HCT116 (cell line): Measurements from ENCODE around the gene NR2F2. TPM values are rescaled to one million over a fixed set of nuclear protein-coding genes. Genes with fewer than 3 reads are reported as not detected.
A peak's percentile ranks its signal among the peaks of the same experiment; 100 is the strongest.

Experiments
- ATAC-seq: fragments of 200-7000 bp; cut with Tn5 transposase; 2 replicates; pipeline ENCODE4 v1.9.1; 2020; ENCODE audit warnings: mild to moderate bottlenecking, moderate library complexity
- BruUV-seq: library from RNA; stranded (reverse); fragments of 400-500 nt; replicated peaks from 2 replicates; lab custom pipeline; 2021; lab: Mats Ljungman, UMichigan
- CTCF ChIA-PET: fragments of 300-600 bp; sonication (Branson Sonifier 250); formaldehyde crosslinking; loops from one replicate; lab custom pipeline; 2021; ENCODE audit warnings: antibody characterized with exemption; lab: Charles Lee
- POLR2A ChIA-PET: fragments of 300-600, 350-600 bp; sonication (Branson Sonifier 250); formaldehyde crosslinking; loops from one replicate; lab custom pipeline; 2021; ENCODE audit warnings: antibody characterized with exemption; lab: Charles Lee
- RAD21 ChIA-PET, 2 experiments: fragments of 300-600 bp; sonication (Branson Sonifier 250); formaldehyde crosslinking; loops; one replicate each; lab custom pipeline; 2023; ENCODE audit warnings: low total read pairs in 2 of 2; ENCODE audit not compliant: uncharacterized antibody in 2 of 2, unreplicated experiment in 2 of 2, low non-redundant PET in 1 of 2; lab: Charles Lee
- DNase-seq: peaks from one replicate; pipeline ENCODE4 v3.0.0-alpha.2; 2010; ENCODE audit warnings: low read depth, low spot score
- H2AFZ ChIP-seq: fragments of 200-600 bp; shearing (Covaris generic), sonication (generic); 2 replicates; pipeline ENCODE4 v1.6.1; 2017; ENCODE audit warnings: low read depth, mixed run types, mixed read lengths, antibody characterized with exemption, low read length; ENCODE audit not compliant: poor library complexity, severe bottlenecking
- H3K27ac ChIP-seq: 2 replicates; pipeline ENCODE4 v1.5.1; 2012; ENCODE audit warnings: low read depth, low read length
- H3K27me3 ChIP-seq: fragments of 200-600 bp; sonication (generic); 2 replicates; pipeline ENCODE4 v1.6.1; 2016; ENCODE audit warnings: mixed run types, low read length, mixed read lengths; ENCODE audit not compliant: insufficient read depth
- H3K36me3 ChIP-seq, 2 experiments: fragments of 200-500 bp in 1 of 2; fragments of 200-600 bp in 1 of 2; sonication (Bioruptor generic) in 1 of 2; sonication (generic) in 1 of 2; 2 replicates each; pipeline versions ENCODE4 v1.5.1 to v1.6.1; 2014 to 2016; ENCODE audit warnings: low read length in 2 of 2, inconsistent platforms in 1 of 2, mixed read lengths in 1 of 2, mixed run types in 1 of 2; ENCODE audit not compliant: insufficient read depth in 2 of 2, control insufficient read depth in 1 of 2
- H3K4me1 ChIP-seq, 2 experiments: fragments of 200-600 bp in 1 of 2; sonication (generic) in 1 of 2; 2 replicates each; pipeline versions ENCODE4 v1.5.1 to v1.6.1; 2012 to 2017; ENCODE audit warnings: low read length in 2 of 2, inconsistent platforms in 1 of 2, mild to moderate bottlenecking in 1 of 2, mixed read lengths in 1 of 2, mixed run types in 1 of 2, moderate library complexity in 1 of 2; ENCODE audit not compliant: insufficient read depth in 2 of 2, control insufficient read depth in 1 of 2
- H3K4me2 ChIP-seq: fragments of 200-600 bp; sonication (generic); 2 replicates; pipeline ENCODE4 v1.6.1; 2017; ENCODE audit warnings: mixed run types, low read length, mixed read lengths
- H3K4me3 ChIP-seq, 2 experiments: fragments of 200-600 bp in 1 of 2; sonication (generic) in 1 of 2; replicated peaks in 1 of 2; 2 replicates each; pipeline ENCODE4 v1.5.1; 2011 to 2016; ENCODE audit warnings: low read length in 2 of 2, control low read depth in 1 of 2, low read depth in 1 of 2, mild to moderate bottlenecking in 1 of 2, mixed read lengths in 1 of 2, mixed run types in 1 of 2
- H3K79me2 ChIP-seq: fragments of 200-600 bp; sonication (generic); 2 replicates; pipeline ENCODE4 v1.6.1; 2017; ENCODE audit warnings: mild to moderate bottlenecking, mixed run types, low read length, moderate library complexity, mixed read lengths; ENCODE audit not compliant: insufficient read depth
- H3K9ac ChIP-seq: fragments of 200-600 bp; sonication (generic); 2 replicates; pipeline ENCODE4 v1.6.1; 2016; ENCODE audit warnings: low read length, mixed read lengths
- H3K9me2 ChIP-seq: fragments of 200-600 bp; sonication (generic), shearing (Covaris generic); 2 replicates; pipeline ENCODE4 v1.6.1; 2017; ENCODE audit warnings: mixed run types, mild to moderate bottlenecking, moderate library complexity; ENCODE audit not compliant: insufficient read depth
- H3K9me3 ChIP-seq, 2 experiments: fragments of 200-500 bp in 1 of 2; fragments of 200-600 bp in 1 of 2; sonication (Bioruptor generic) in 1 of 2; sonication (generic) in 1 of 2; 2 replicates each; pipeline ENCODE4 v1.6.1; 2014 to 2017; ENCODE audit warnings: low read length in 2 of 2, mixed read lengths in 2 of 2, inconsistent platforms in 1 of 2, low read depth in 1 of 2, mild to moderate bottlenecking in 1 of 2, mixed run types in 1 of 2, moderate library complexity in 1 of 2; ENCODE audit not compliant: control insufficient read depth in 1 of 2, insufficient read depth in 1 of 2
- H4K20me1 ChIP-seq: fragments of 200-600 bp; sonication (generic), shearing (Covaris generic); 2 replicates; pipeline ENCODE4 v1.6.1; 2017; ENCODE audit warnings: mixed run types, mild to moderate bottlenecking, moderate library complexity; ENCODE audit not compliant: insufficient read depth
- ATF3 ChIP-seq: IDR thresholded peaks from 2 replicates; pipeline ENCODE4 v1.6.1; 2012
- CBX3 ChIP-seq: IDR thresholded peaks from 2 replicates; pipeline ENCODE4 v1.6.1; 2012; ENCODE audit warnings: low read depth
- CEBPB ChIP-seq: IDR thresholded peaks from 2 replicates; pipeline ENCODE4 v1.6.1; 2012; ENCODE audit warnings: low read depth
- CTCF ChIP-seq, 3 experiments: fragments of 200-600 bp in 1 of 3; sonication (generic) in 1 of 3; IDR thresholded peaks in 2 of 3; conservative IDR thresholded peaks in 1 of 3; 2 replicates each; pipeline ENCODE4 v1.5.1; 2012 to 2017; ENCODE audit warnings: low read depth in 2 of 3, low read length in 2 of 3, antibody characterized with exemption in 1 of 3, borderline replicate concordance in 1 of 3, control low read depth in 1 of 3, mild to moderate bottlenecking in 1 of 3, mixed read lengths in 1 of 3, mixed run types in 1 of 3, moderate library complexity in 1 of 3; ENCODE audit not compliant: insufficient read depth in 1 of 3
- EGR1 ChIP-seq: IDR thresholded peaks from 2 replicates; pipeline ENCODE4 v1.6.1; 2012; ENCODE audit warnings: low read depth
- FOSL1 ChIP-seq: IDR thresholded peaks from 2 replicates; pipeline ENCODE4 v1.6.1; 2012; ENCODE audit warnings: low read depth
- JUND ChIP-seq: IDR thresholded peaks from 2 replicates; pipeline ENCODE4 v1.6.1; 2012
- POLR2A ChIP-seq: IDR thresholded peaks from 2 replicates; pipeline ENCODE4 v1.7.0; 2011; ENCODE audit warnings: borderline replicate concordance; ENCODE audit not compliant: insufficient read depth, insufficient read length; ENCODE audit errors: extremely low read depth
- POLR2AphosphoS5 ChIP-seq: IDR thresholded peaks from 2 replicates; pipeline ENCODE4 v1.6.1; 2011; ENCODE audit warnings: mild to moderate bottlenecking, low read depth, low read length, moderate library complexity
- SP1 ChIP-seq: IDR thresholded peaks from 2 replicates; pipeline ENCODE4 v1.6.1; 2012; ENCODE audit warnings: low read depth
- YY1 ChIP-seq: IDR thresholded peaks from 2 replicates; pipeline ENCODE4 v1.6.1; 2011; ENCODE audit warnings: low read length, low read depth, moderate library complexity, mild to moderate bottlenecking; ENCODE audit not compliant: insufficient replicate concordance; ENCODE audit errors: extremely low read depth
- ZBTB33 ChIP-seq: IDR thresholded peaks from 2 replicates; pipeline ENCODE4 v1.6.1; 2011; ENCODE audit warnings: mild to moderate bottlenecking, low read length, moderate library complexity; ENCODE audit not compliant: insufficient replicate concordance; ENCODE audit errors: extremely low read depth
- intact Hi-C: fragments of 100-400 bp; cut with micrococcal nuclease; formaldehyde crosslinking; loops from 2 replicates; pipeline ENCODE4 v1.10.0; 2022
- total RNA-seq: library from RNA; stranded (reverse); gene quantifications from one replicate; pipeline ENCODE4 v1.2.1, GENCODE V29; 2021; ENCODE audit not compliant: unreplicated experiment

NR2F2 gene
- total RNA-seq, 1 experiment from 2014 or later: 61.4 TPM

- H3K9me3 ChIP-seq: no peaks in the 10 kb centered on the region
- no peak overlapping the region for H3K27ac ChIP-seq
- H3K27me3 ChIP-seq: no peaks in the 10 kb centered on the region
- no peak for ATAC-seq
- H3K4me1 ChIP-seq: peaks cover 4 to 12% of the 10 kb centered on the region in 2 experiments
- TF ChIP-seq YY1: no peak
- no peak for TF ChIP-seq POLR2AphosphoS5
- TF ChIP-seq, all 23 proteins: peak for 0
- BruUV-seq: no TSS peak
- DNase-seq: no peak
- H3K79me2 ChIP-seq: no peaks in the 10 kb centered on the region
- H3K36me3 ChIP-seq: no peaks in the 10 kb centered on the region
- H3K9ac ChIP-seq: no peak overlapping the region; the same call in 1 of the 2 replicates
- RAD21 ChIA-PET: no interaction called here
- H3K9me2 ChIP-seq: no peaks in the 10 kb centered on the region
- POLR2A ChIA-PET: no interaction called here
- H3K4me3 ChIP-seq: no peak overlapping the region
- intact Hi-C loops: loop anchor here (5.0 kb wide), 1 partner anchor 1399 kb away; no protein-coding TSS in a partner anchor
- no peaks in the 10 kb centered on the region for H4K20me1 ChIP-seq
- H2AFZ ChIP-seq: no peak overlapping the region
- CTCF ChIA-PET: no interaction called here
- peak overlapping the region; percentile 97; the same call in 1 of the 2 replicates for H3K4me2 ChIP-seq
Measured at GRCh38 chr15:96358001-96358801, 27.7 kb downstream of the NR2F2 start.

GRCh38 chr15:96358821-96359615 is 28.5 kb downstream of the NR2F2 start:
- H3K79me2 ChIP-seq: no peaks in the 10 kb centered on the region
- H3K36me3 ChIP-seq: no peaks in the 10 kb centered on the region
- H2AFZ ChIP-seq: no peak overlapping the region
- DNase-seq (no peak), ATAC-seq (no peak)
- H3K9ac ChIP-seq: no peak overlapping the region
- RAD21 ChIA-PET: no interaction called here
- POLR2A ChIA-PET: no interaction called here
- CTCF ChIA-PET: no interaction called here
- intact Hi-C loops: loop anchor here (5.0 kb wide), 1 partner anchor 1398 kb away; no protein-coding TSS in a partner anchor
- H3K4me2 ChIP-seq: no peak overlapping the region
- H3K27me3 ChIP-seq: no peaks in the 10 kb centered on the region
- no TSS peak for BruUV-seq
- H3K27ac ChIP-seq: no peak overlapping the region
- no peaks in the 10 kb centered on the region for H4K20me1 ChIP-seq
- H3K9me3 ChIP-seq: no peaks in the 10 kb centered on the region
- peaks cover 4 to 12% of the 10 kb centered on the region in 2 experiments for H3K4me1 ChIP-seq
- no peak overlapping the region for H3K4me3 ChIP-seq
- H3K9me2 ChIP-seq: no peaks in the 10 kb centered on the region
- TF ChIP-seq JUND: no peak
- TF ChIP-seq FOSL1: no peak
- no peak for TF ChIP-seq CTCF (IDR thresholded peaks at IDR 0.05 in 2 of 3, conservative IDR thresholded peaks at IDR 0.05 in 1 of 3; ENCODE audit: borderline replicate concordance in 1 of 3, insufficient read depth in 1 of 3, low read depth in 2 of 3, low read length in 2 of 3)
- no peak for TF ChIP-seq EGR1
- TF ChIP-seq POLR2A: no peak
- no peak for TF ChIP-seq ATF3
- no peak for TF ChIP-seq CEBPB
- no peak for TF ChIP-seq SP1
- no peak for TF ChIP-seq ZBTB33
- TF ChIP-seq CBX3: no peak
